22Rv1 (cell line): ENCODE data around the gene SATB1.

ENCODE experiments used
- CTCF ChIP-seq: fragments of 450-650 bp; IDR thresholded peaks from 2 replicates; pipeline ENCODE4 v1.5.1; 2017; ENCODE audit warnings: mild to moderate bottlenecking
- ZFX ChIP-seq: fragments of 450-650 bp; IDR thresholded peaks from 2 replicates; pipeline ENCODE4 v1.6.1; 2017; ENCODE audit warnings: antibody characterized with exemption, borderline replicate concordance

- no peak for TF ChIP-seq CTCF
- no peak for TF ChIP-seq ZFX
Observed at GRCh38 chr3:18344306-18345014, 80.7 kb downstream of the SATB1 start.
